ENCODE data around the gene BRIP1.

The BRIP1 gene

DNA sequence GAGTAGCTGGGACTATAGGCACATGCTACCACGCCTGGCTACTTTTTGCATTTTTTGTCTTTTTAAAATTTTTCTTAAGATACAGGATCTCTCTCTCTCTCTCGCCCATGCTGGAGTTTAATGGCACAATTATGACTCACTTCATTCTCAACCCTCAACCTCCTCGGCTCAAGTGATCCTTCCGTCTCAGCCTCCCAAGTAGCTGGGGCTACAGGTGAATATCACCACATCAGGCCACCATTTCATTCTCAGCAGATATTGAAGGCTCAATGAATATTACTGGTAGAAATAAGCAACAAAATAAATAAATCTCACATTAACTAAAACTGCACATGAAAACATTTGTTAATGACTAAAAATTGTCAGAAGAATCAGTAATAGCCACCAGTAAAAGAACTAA lies 41.7 kb downstream of the BRIP1 start:
- TF ChIP-seq FOXM1 (IDR thresholded peaks at IDR 0.05; ENCODE audit: borderline replicate concordance, low read depth): no peak
- TF ChIP-seq EGR1 (IDR thresholded peaks at IDR 0.05): no peak
- TF ChIP-seq ZBTB7A (IDR thresholded peaks at IDR 0.05; ENCODE audit: low read depth): no peak
- no peak for TF ChIP-seq TEAD4 (IDR thresholded peaks at IDR 0.05)
- TF ChIP-seq NFIC (IDR thresholded peaks at IDR 0.05): no peak
- TF ChIP-seq TAF1 (IDR thresholded peaks at IDR 0.05; ENCODE audit: low read depth): no peak
- TF ChIP-seq TCF12 (IDR thresholded peaks at IDR 0.05; ENCODE audit: low read depth): no peak
- no peak for TF ChIP-seq YY1 (IDR thresholded peaks at IDR 0.05; ENCODE audit: low read depth)
- TF ChIP-seq, protein P1, sequence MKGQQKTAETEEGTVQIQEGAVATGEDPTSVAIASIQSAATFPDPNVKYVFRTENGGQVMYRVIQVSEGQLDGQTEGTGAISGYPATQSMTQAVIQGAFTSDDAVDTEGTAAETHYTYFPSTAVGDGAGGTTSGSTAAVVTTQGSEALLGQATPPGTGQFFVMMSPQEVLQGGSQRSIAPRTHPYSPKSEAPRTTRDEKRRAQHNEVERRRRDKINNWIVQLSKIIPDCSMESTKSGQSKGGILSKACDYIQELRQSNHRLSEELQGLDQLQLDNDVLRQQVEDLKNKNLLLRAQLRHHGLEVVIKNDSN (IDR thresholded peaks at IDR 0.05): no peak
- TF ChIP-seq, protein P2, sequence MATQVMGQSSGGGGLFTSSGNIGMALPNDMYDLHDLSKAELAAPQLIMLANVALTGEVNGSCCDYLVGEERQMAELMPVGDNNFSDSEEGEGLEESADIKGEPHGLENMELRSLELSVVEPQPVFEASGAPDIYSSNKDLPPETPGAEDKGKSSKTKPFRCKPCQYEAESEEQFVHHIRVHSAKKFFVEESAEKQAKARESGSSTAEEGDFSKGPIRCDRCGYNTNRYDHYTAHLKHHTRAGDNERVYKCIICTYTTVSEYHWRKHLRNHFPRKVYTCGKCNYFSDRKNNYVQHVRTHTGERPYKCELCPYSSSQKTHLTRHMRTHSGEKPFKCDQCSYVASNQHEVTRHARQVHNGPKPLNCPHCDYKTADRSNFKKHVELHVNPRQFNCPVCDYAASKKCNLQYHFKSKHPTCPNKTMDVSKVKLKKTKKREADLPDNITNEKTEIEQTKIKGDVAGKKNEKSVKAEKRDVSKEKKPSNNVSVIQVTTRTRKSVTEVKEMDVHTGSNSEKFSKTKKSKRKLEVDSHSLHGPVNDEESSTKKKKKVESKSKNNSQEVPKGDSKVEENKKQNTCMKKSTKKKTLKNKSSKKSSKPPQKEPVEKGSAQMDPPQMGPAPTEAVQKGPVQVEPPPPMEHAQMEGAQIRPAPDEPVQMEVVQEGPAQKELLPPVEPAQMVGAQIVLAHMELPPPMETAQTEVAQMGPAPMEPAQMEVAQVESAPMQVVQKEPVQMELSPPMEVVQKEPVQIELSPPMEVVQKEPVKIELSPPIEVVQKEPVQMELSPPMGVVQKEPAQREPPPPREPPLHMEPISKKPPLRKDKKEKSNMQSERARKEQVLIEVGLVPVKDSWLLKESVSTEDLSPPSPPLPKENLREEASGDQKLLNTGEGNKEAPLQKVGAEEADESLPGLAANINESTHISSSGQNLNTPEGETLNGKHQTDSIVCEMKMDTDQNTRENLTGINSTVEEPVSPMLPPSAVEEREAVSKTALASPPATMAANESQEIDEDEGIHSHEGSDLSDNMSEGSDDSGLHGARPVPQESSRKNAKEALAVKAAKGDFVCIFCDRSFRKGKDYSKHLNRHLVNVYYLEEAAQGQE (IDR thresholded peaks at IDR 0.05; ENCODE audit: low read depth): no peak
- TF ChIP-seq CEBPB (IDR thresholded peaks at IDR 0.05): no peak
- TF ChIP-seq EP300 (IDR thresholded peaks at IDR 0.05; ENCODE audit: borderline replicate concordance): no peak

DNA sequence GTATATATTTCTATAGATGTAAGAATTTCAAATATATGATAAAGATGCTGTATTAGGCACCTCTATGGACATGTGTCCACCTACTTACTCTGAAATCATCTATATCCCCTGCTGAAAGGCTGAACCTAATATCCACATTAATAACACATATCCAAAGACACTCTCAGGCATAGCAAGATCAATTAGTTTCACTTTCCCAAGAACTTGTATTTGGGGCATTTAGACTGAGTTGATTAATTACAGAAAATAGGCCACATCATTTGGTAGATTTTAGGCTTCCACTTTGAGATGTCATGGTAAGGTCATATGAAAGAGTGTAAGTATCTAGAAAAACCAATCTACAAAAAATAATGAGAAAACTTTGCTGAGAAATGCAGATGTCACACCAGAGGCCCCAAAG lies 45.1 kb downstream of the BRIP1 start:
- TF ChIP-seq EGR1 (IDR thresholded peaks at IDR 0.05) (no peak), TAF1 (IDR thresholded peaks at IDR 0.05; ENCODE audit: low read depth) (no peak), ZBTB7A (IDR thresholded peaks at IDR 0.05; ENCODE audit: low read depth) (no peak), TEAD4 (IDR thresholded peaks at IDR 0.05) (no peak), TCF12 (IDR thresholded peaks at IDR 0.05; ENCODE audit: low read depth) (no peak)
- TF ChIP-seq, protein P2 (IDR thresholded peaks at IDR 0.05; ENCODE audit: low read depth): no peak

DNA sequence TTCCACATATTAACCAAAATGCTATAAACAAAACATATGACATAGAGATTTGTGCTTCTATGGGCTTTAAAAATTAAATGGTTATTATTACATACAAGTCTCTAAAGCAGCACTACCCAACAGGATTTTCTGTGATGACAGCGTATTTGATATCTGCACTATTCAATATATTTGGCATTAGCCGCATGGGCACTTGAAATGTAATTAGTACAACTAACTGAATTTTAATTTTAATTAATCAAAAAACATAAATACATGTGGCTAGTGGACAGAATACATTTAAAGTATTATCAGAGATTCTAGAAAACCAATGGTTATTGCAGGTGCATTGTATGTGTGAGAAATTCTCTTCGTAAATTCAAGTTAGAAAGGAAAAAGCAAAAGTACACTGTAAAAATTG lies 45.9 kb downstream of the BRIP1 start:
- TF ChIP-seq CREB1 (IDR thresholded peaks at IDR 0.05; ENCODE audit: low read depth): no peak
- no peak for TF ChIP-seq ZBTB7A (IDR thresholded peaks at IDR 0.05; ENCODE audit: low read depth)
- TF ChIP-seq CEBPB (IDR thresholded peaks at IDR 0.05): no peak
- no peak for TF ChIP-seq TCF12 (IDR thresholded peaks at IDR 0.05; ENCODE audit: low read depth)
- no peak for TF ChIP-seq FOXM1 (IDR thresholded peaks at IDR 0.05; ENCODE audit: borderline replicate concordance, low read depth)
- no peak for TF ChIP-seq TEAD4 (IDR thresholded peaks at IDR 0.05)
- TF ChIP-seq RAD21 (IDR thresholded peaks at IDR 0.05; ENCODE audit: low read depth): no peak
- TF ChIP-seq TAF1 (IDR thresholded peaks at IDR 0.05; ENCODE audit: low read depth): no peak
- TF ChIP-seq, protein P2 (IDR thresholded peaks at IDR 0.05; ENCODE audit: low read depth): no peak
- no peak for TF ChIP-seq NFIC (IDR thresholded peaks at IDR 0.05)
- TF ChIP-seq EGR1 (IDR thresholded peaks at IDR 0.05): no peak
- no peak for TF ChIP-seq EP300 (IDR thresholded peaks at IDR 0.05; ENCODE audit: borderline replicate concordance)
- TF ChIP-seq YY1 (IDR thresholded peaks at IDR 0.05; ENCODE audit: low read depth): no peak
- TF ChIP-seq, protein P3, sequence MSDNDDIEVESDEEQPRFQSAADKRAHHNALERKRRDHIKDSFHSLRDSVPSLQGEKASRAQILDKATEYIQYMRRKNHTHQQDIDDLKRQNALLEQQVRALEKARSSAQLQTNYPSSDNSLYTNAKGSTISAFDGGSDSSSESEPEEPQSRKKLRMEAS (IDR thresholded peaks at IDR 0.05): no peak
- TF ChIP-seq, protein P1 (IDR thresholded peaks at IDR 0.05): no peak

DNA sequence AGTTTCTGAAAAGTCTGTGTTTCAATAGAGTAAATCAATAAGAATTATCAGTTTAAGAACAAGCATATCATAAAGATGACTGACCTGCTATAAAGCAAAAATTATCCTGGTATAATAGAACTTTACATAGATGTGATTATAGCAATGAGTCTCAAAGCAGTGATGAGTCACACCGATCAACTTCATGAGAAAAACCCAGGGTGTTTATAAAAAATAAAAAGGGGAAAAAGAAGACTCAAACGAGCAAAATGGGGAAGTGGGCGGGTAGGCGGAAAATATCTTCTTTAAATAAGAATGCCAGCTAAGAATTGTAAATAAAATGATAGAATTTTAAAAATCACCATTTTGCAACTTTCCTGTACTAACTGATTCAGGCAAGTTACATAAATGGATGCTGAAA lies 46.8 kb downstream of the BRIP1 start:
- TF ChIP-seq, protein P3 (IDR thresholded peaks at IDR 0.05): no peak
- TF ChIP-seq TAF1 (IDR thresholded peaks at IDR 0.05; ENCODE audit: low read depth) (no peak), NFIC (IDR thresholded peaks at IDR 0.05) (no peak), TCF12 (IDR thresholded peaks at IDR 0.05; ENCODE audit: low read depth) (no peak), TEAD4 (IDR thresholded peaks at IDR 0.05) (no peak), ZBTB7A (IDR thresholded peaks at IDR 0.05; ENCODE audit: low read depth) (no peak), EP300 (IDR thresholded peaks at IDR 0.05; ENCODE audit: borderline replicate concordance) (no peak), CREB1 (IDR thresholded peaks at IDR 0.05; ENCODE audit: low read depth) (no peak), FOXM1 (IDR thresholded peaks at IDR 0.05; ENCODE audit: borderline replicate concordance, low read depth) (no peak), EGR1 (IDR thresholded peaks at IDR 0.05) (no peak), YY1 (IDR thresholded peaks at IDR 0.05; ENCODE audit: low read depth) (no peak), CEBPB (IDR thresholded peaks at IDR 0.05) (no peak), RAD21 (IDR thresholded peaks at IDR 0.05; ENCODE audit: low read depth) (no peak)
- TF ChIP-seq, protein P1 (IDR thresholded peaks at IDR 0.05): no peak
- TF ChIP-seq, protein P2 (IDR thresholded peaks at IDR 0.05; ENCODE audit: low read depth): no peak
